ENCODE measurements around the gene RHOG.

- TF ChIP-seq MYC (IDR thresholded peaks at IDR 0.05; ENCODE audit: low read depth, low read length) (no peak), POLR2A (IDR thresholded peaks at IDR 0.05; ENCODE audit: extremely low read depth, insufficient read length) (no peak), CTCF (IDR thresholded peaks at IDR 0.05; ENCODE audit: low read depth, low read length) (no peak)
- TF ChIP-seq, protein P1, sequence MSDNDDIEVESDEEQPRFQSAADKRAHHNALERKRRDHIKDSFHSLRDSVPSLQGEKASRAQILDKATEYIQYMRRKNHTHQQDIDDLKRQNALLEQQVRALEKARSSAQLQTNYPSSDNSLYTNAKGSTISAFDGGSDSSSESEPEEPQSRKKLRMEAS (IDR thresholded peaks at IDR 0.05; ENCODE audit: low read depth, low read length): no peak
These were observed 40.9 kb downstream of the RHOG start for GRCh38 chr11:3799873-3800272.
